Thyroid gland (tissue), 4 donors: ENCODE measurements around the gene NBEAL2. TPM values are rescaled to one million over a fixed set of nuclear protein-coding genes. Genes with fewer than 3 reads are reported as not detected.
A peak's percentile ranks its signal among the peaks of the same experiment; 100 is the strongest.

Experiments
- DNase-seq, 2 donors: peaks; one replicate each; pipeline ENCODE4 v3.0.0-alpha.2; 2019
- H3K27ac ChIP-seq, 3 donors: fragments of 200-600 bp; sonication (generic); 1 replicate in 2 of 3; 2 replicates in 1 of 3; pipeline ENCODE4 v1.5.1; 2016 to 2019; ENCODE audit warnings: mild to moderate bottlenecking in 1 of 3, moderate library complexity in 1 of 3
- H3K27me3 ChIP-seq: fragments of 200-600 bp; sonication (generic); one replicate; pipeline ENCODE4 v1.5.1; 2019
- H3K36me3 ChIP-seq, 2 donors: fragments of 200-600 bp; sonication (generic); one replicate each; pipeline ENCODE4 v1.5.1; 2016 to 2019
- H3K4me1 ChIP-seq, 2 donors: fragments of 200-600 bp; sonication (generic); one replicate each; pipeline ENCODE4 v1.5.1; 2017 to 2019
- H3K4me3 ChIP-seq, 3 donors: fragments of 200-600 bp; sonication (generic); replicated peaks in 1 of 3; 1 replicate in 2 of 3; 2 replicates in 1 of 3; pipeline ENCODE4 v1.5.1; 2016; ENCODE audit warnings: mild to moderate bottlenecking in 1 of 3
- H3K9me3 ChIP-seq: fragments of 200-600 bp; sonication (generic); one replicate; pipeline ENCODE4 v1.5.1; 2017
- POLR2A ChIP-seq, 2 donors: fragments of 450-650 bp; IDR thresholded peaks; one replicate each; pipeline ENCODE4 v1.6.1; 2017; ENCODE audit warnings: antibody characterized with exemption in 2 of 2, mild to moderate bottlenecking in 2 of 2, moderate library complexity in 1 of 2
- WGBS, 2 donors: methylation state at CpG; one replicate each; pipeline ENCODE4 v1.1.5; 2017; 5-methylcytosine and 5-hydroxymethylcytosine counted together
- intact Hi-C: fragments of 100-400 bp; cut with DNase I; formaldehyde crosslinking; loops from one replicate; pipeline ENCODE4 v1.15.1; 2023
- total RNA-seq, 4 donors: library from RNA; depleted of rRNA; stranded (reverse); fragments of >200 nt; gene quantifications; one replicate each; pipeline ENCODE4 v1.2.3, GENCODE V29; 2016
- TF ChIP-seq, protein P1 (sequence below), 6 experiments: fragments of 200-600 bp in 3 of 6; fragments of 450-650 bp in 3 of 6; sonication (generic) in 3 of 6; IDR thresholded peaks; one replicate each; pipeline ENCODE4 v1.5.1; 2016 to 2019; ENCODE audit warnings: antibody characterized with exemption in 6 of 6, mild to moderate bottlenecking in 2 of 6, inconsistent platforms in 1 of 6, moderate library complexity in 1 of 6

Gene NBEAL2
- total RNA-seq, 4 donors from 2014 or later, result 19.4 to 38.6 (median 27.5) TPM

DNA sequence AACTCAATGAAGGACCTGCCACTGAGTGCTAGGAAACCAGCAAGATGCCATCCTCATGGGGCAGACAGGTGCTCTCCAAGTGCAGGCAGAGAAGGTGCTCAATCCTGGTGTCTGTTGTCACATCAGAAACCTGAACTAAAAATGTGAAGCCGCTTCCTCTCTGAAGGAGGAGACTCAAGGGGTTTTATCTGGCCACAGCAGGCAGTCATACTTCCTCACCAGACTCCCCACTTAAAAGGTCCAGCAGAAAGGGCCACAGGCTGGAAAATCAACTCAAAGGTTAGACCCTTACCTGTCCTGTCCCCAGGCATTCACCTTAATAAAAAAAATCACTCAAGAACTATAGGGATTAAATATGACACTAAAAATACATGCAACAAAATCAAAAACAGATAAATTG, 7.7 kb upstream of the NBEAL2 start:
- no peak overlapping the region for H3K4me3 ChIP-seq
- H3K36me3 ChIP-seq, result no peaks in the 10 kb centered on the region
- intact Hi-C loops, result no loop called here
- no peaks in the 10 kb centered on the region for H3K27me3 ChIP-seq
- H3K9me3 ChIP-seq, result no peaks in the 10 kb centered on the region
- peaks cover 50 to 65% of the 10 kb centered on the region in 2 donors for H3K4me1 ChIP-seq
- H3K27ac ChIP-seq, result peak overlapping the region in 1 of 3 donors; percentile 65
- no peak for DNase-seq
- TF ChIP-seq, protein P1, sequence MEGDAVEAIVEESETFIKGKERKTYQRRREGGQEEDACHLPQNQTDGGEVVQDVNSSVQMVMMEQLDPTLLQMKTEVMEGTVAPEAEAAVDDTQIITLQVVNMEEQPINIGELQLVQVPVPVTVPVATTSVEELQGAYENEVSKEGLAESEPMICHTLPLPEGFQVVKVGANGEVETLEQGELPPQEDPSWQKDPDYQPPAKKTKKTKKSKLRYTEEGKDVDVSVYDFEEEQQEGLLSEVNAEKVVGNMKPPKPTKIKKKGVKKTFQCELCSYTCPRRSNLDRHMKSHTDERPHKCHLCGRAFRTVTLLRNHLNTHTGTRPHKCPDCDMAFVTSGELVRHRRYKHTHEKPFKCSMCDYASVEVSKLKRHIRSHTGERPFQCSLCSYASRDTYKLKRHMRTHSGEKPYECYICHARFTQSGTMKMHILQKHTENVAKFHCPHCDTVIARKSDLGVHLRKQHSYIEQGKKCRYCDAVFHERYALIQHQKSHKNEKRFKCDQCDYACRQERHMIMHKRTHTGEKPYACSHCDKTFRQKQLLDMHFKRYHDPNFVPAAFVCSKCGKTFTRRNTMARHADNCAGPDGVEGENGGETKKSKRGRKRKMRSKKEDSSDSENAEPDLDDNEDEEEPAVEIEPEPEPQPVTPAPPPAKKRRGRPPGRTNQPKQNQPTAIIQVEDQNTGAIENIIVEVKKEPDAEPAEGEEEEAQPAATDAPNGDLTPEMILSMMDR (IDR thresholded peaks at IDR 0.05), result no peak
- TF ChIP-seq POLR2A (IDR thresholded peaks at IDR 0.05), result no peak
- WGBS, 2 donors, result 93 to 100% methylated on average over 1 of the region's 1 CpG

DNA sequence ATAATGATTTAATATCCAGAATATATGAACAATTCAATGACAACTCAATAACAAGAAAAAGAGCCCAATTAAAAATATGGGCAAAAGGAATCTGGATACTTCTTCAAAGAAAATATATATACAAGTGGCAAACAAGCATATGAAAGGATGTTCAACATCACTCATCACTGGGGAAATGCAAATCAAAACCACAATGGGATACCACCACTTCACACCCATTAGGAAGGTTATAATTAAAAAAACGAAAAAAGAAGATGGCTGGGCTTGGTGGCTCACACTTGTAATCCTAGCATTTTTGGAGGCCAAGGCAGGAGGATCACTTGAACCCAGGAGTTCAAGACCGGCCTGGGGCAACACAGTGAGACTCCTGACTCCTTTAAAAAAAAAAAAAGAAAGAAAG, 7.1 kb upstream of the NBEAL2 start:
- Histone ChIP-seq H3K4me1 (peaks cover 43 to 62% of the 10 kb centered on the region in 2 donors), H3K27me3 (no peaks in the 10 kb centered on the region), H3K36me3 (no peaks in the 10 kb centered on the region), H3K27ac (no peak overlapping the region), H3K9me3 (no peaks in the 10 kb centered on the region), H3K4me3 (no peak overlapping the region)
- intact Hi-C loops, result no loop called here
- 87 to 88% methylated on average over 2 of the region's 2 CpGs for WGBS, 2 donors
- TF ChIP-seq POLR2A (IDR thresholded peaks at IDR 0.05), result no peak
- TF ChIP-seq, protein P1 (IDR thresholded peaks at IDR 0.05), result no peak
- DNase-seq, result no peak

DNA sequence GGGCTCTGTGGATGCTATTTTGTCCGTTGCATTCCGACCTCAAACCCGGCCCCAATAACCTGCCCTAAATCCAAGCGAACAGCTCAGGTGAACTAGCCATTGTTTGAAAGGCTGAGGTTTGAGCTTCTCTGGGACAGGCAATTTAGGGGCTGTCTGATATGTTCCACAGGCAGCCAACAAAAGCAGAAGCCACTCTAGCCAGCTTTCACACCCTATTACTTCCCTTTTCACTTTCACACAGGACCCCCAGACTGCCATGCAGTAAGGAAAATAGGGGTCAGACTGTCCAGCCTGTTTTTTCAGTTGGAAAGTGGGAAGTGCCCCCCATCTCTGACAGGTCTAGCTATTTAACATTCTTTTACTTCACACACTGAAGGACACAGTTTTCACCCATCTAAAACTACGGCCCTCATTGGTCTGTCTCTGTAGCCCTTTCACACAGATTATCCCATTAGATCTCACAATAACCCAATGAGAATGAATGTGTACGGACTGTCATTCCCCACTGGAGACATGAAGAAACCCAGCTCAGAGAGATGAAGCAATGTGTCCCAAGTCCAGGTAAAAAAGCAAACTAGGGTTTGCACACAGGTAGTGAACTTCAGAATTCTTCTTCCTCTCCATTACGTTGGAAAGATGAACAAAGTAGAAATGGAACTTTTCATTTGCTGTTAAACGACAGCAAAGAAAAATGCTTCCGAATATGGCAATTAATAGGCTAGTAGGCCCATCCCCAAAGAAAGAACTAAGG, 4.9 kb upstream of the NBEAL2 start:
- no peaks in the 10 kb centered on the region for H3K9me3 ChIP-seq
- intact Hi-C loops, result no loop called here
- DNase-seq, result no peak
- H3K36me3 ChIP-seq, result no peaks in the 10 kb centered on the region
- no peaks in the 10 kb centered on the region for H3K27me3 ChIP-seq
- H3K4me3 ChIP-seq, result no peak overlapping the region
- H3K27ac ChIP-seq, result no peak overlapping the region
- peaks cover 23 to 47% of the 10 kb centered on the region in 2 donors for H3K4me1 ChIP-seq
- 81 to 86% methylated on average over 9 of the region's 9 CpGs for WGBS, 2 donors
- TF ChIP-seq, protein P1 (IDR thresholded peaks at IDR 0.05), result no peak
- TF ChIP-seq POLR2A (IDR thresholded peaks at IDR 0.05), result no peak

DNA sequence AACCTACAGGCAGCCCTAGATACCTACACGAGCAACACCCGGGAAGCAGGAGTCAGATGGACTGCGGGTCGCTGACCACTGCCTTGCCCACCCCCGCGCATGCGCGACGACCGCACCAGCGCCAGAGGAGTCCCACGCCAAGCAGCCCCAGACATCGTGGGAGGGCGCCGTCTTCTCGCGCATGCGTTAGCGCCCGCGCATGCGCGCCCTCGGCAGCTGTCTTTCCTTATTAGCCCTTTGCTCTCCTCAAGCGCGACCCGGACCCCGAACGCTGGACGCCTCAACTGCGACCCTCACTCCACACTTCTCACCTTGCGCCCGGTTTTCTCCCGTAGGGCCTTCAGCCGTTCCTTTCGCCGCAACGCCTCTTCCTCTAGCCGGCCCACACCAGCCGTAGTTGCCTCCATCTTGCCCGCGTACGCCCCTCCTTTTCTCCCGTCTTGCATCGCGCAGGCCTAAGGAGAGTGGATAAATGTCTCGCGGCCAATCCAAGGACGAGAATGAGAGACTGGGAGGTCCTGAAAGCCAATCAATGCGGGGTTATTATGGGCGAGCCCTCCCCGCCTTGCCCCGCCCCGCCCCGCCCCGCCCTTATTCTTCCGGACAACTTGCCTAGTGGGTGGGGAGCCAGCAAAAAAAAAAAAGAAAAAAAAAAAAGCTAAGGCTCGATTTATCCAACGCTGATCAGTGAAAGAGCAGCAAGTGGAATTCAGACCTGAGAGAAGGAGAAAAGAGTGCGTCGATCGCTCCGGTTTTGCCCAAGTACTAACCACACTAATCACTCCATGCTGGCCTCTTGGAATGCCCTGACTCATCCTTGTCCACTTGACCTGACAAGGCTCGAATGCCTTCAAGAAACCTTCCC, 2.9 kb upstream of the NBEAL2 start, which contains the start of gene CCDC12:
Gene CCDC12 (minus strand): TSS at position 420 of the 865 bp plus-strand sequence. CDS start 13 bp downstream, at position 407.
- Histone ChIP-seq H3K36me3 (no peaks in the 10 kb centered on the region), H3K27ac (peak within 1 kb of the TSS; percentile 78 to 98 (median 93)), H3K9me3 (no peaks in the 10 kb centered on the region), H3K4me3 (peak within 1 kb of the TSS; percentile 58 to 98 (median 65)), H3K27me3 (no peaks in the 10 kb centered on the region), H3K4me1 (peaks cover 20 to 40% of the 10 kb centered on the region in 2 donors)
- intact Hi-C loops, result no loop called here
- DNase-seq, result peak; percentile 97
- WGBS, 2 donors, result 0 to 1% methylated on average over 41 to 51 of the region's 64 CpGs
- TF ChIP-seq, protein P1 (IDR thresholded peaks at IDR 0.05), result peak in 1 of 6 experiments; percentile 2
- TF ChIP-seq POLR2A (IDR thresholded peaks at IDR 0.05), result peak in 1 of 2 donors; percentile 80
